ENCODE measurements around the gene SLC38A8. TPM values are rescaled to one million over a fixed set of nuclear protein-coding genes. Genes with fewer than 3 reads are reported as not detected.
A peak's percentile ranks its signal among the peaks of the same experiment; 100 is the strongest.

SLC38A8 gene
- total RNA-seq, 1 donor, result not detected

GRCh38 chr16:84075376-84075775 is 32.8 kb upstream of the SLC38A8 start:
- DNase-seq (ENCODE audit: insufficient read length, low spot score, missing footprints), result no peak
- no peak for TF ChIP-seq CTCF (IDR thresholded peaks at IDR 0.05; ENCODE audit: extremely low read depth, low read depth, low read length)
- H3K36me3 ChIP-seq (ENCODE audit: insufficient read depth, low read length), result peaks cover 52% of the 10 kb centered on the region
- no peak overlapping the region for H3K27ac ChIP-seq (ENCODE audit: low read depth, low read length)
- H3K27me3 ChIP-seq (ENCODE audit: insufficient read depth, low read length), result no peaks in the 10 kb centered on the region
- no peak overlapping the region for H3K4me3 ChIP-seq (ENCODE audit: insufficient read depth, low read length)
- H3K9me3 ChIP-seq (ENCODE audit: low read depth, low read length), result no peaks in the 10 kb centered on the region
- H3K4me1 ChIP-seq (ENCODE audit: insufficient read depth, low read length), result no peaks in the 10 kb centered on the region
- peaks cover 6% of the 10 kb centered on the region for H4K20me1 ChIP-seq (ENCODE audit: insufficient read depth, low read length)
- peaks cover 21% of the 10 kb centered on the region for H3K79me2 ChIP-seq (ENCODE audit: insufficient read depth, low read length)
- no peak overlapping the region for H3K4me2 ChIP-seq (ENCODE audit: insufficient read depth, low read length)
- no peak overlapping the region for H2AFZ ChIP-seq (ENCODE audit: low read length)

DNA sequence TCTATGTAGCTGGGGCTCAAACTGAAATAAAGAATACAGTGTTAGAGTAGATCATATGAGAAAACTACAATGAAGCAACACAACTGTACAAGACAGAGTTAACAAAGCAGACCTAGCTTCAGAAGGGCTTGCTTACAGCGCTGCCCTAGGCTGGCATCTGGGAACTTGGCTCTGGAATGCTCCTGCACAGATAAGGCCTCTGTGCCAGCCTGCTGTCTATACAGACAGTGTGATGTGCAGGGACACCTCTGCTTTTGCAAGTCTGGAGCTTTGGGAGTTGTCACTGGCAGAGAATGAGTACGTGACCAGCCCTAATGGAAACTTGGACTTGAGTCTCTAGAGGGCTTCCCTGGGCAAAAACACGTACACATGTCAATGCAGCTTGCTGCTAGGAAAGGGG is 32.1 kb upstream of the SLC38A8 start:
- Histone ChIP-seq H3K27me3 (ENCODE audit: insufficient read depth, low read length) (no peaks in the 10 kb centered on the region), H3K4me1 (ENCODE audit: insufficient read depth, low read length) (no peaks in the 10 kb centered on the region), H3K4me3 (ENCODE audit: insufficient read depth, low read length) (no peak overlapping the region), H4K20me1 (ENCODE audit: insufficient read depth, low read length) (peaks cover 6% of the 10 kb centered on the region), H3K27ac (ENCODE audit: low read depth, low read length) (no peak overlapping the region), H3K9me3 (ENCODE audit: low read depth, low read length) (no peaks in the 10 kb centered on the region), H2AFZ (ENCODE audit: low read length) (no peak overlapping the region), H3K36me3 (ENCODE audit: insufficient read depth, low read length) (peaks cover 57% of the 10 kb centered on the region), H3K4me2 (ENCODE audit: insufficient read depth, low read length) (no peak overlapping the region), H3K79me2 (ENCODE audit: insufficient read depth, low read length) (peaks cover 19% of the 10 kb centered on the region)
- TF ChIP-seq CTCF (IDR thresholded peaks at IDR 0.05; ENCODE audit: extremely low read depth, low read depth, low read length), result no peak
- no peak for DNase-seq (ENCODE audit: insufficient read length, low spot score, missing footprints)

DNA sequence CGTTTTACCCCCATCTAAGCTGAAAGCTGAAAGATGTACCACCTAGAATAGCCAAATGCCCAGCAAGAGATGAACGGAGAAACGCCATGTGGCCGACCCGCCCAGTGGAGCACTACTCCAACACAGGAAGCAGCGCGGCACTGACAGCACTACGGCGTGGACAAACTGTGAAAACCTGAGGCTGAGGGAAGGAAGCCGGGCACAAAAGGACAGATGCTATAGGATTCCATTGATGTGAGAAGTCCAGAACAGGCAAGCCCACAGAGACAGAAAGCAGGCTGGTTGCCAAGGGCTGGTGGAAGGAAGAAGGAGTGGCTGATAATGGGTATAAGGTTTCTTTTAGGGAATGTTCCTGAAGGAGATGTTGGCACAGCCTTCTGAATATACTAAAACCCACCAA is 29.4 kb upstream of the SLC38A8 start:
- Histone ChIP-seq H3K27ac (ENCODE audit: low read depth, low read length) (no peak overlapping the region), H3K4me3 (ENCODE audit: insufficient read depth, low read length) (no peak overlapping the region), H3K9me3 (ENCODE audit: low read depth, low read length) (no peaks in the 10 kb centered on the region), H3K79me2 (ENCODE audit: insufficient read depth, low read length) (no peaks in the 10 kb centered on the region), H3K27me3 (ENCODE audit: insufficient read depth, low read length) (no peaks in the 10 kb centered on the region), H2AFZ (ENCODE audit: low read length) (no peak overlapping the region), H3K36me3 (ENCODE audit: insufficient read depth, low read length) (peaks cover 69% of the 10 kb centered on the region), H3K4me2 (ENCODE audit: insufficient read depth, low read length) (no peak overlapping the region), H4K20me1 (ENCODE audit: insufficient read depth, low read length) (peaks cover 3% of the 10 kb centered on the region), H3K4me1 (ENCODE audit: insufficient read depth, low read length) (no peaks in the 10 kb centered on the region)
- DNase-seq (ENCODE audit: insufficient read length, low spot score, missing footprints), result peak; percentile 51
- TF ChIP-seq CTCF (IDR thresholded peaks at IDR 0.05; ENCODE audit: extremely low read depth, low read depth, low read length), result no peak

DNA sequence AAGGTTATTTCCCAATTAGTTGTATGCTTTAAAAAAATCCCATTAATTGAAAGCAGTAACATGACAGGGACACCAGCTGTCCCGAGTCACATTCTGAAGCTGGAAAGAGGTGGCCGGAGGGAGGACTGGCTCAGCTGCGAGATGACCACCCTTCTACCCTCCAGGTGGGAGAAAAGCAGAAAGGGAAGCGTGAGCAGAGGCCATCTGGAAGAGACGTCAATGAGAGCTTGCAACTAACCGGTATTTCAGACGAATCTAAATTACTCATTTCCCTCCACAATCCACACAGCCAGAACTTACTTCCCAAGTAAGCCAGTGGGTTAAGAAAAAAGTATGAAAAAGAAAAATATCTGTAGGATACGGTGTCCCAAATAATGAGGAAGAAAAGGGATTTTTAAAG is 28.5 kb upstream of the SLC38A8 start:
- no peaks in the 10 kb centered on the region for H3K4me1 ChIP-seq (ENCODE audit: insufficient read depth, low read length)
- H3K4me3 ChIP-seq (ENCODE audit: insufficient read depth, low read length), result no peak overlapping the region
- no peaks in the 10 kb centered on the region for H3K27me3 ChIP-seq (ENCODE audit: insufficient read depth, low read length)
- TF ChIP-seq CTCF (IDR thresholded peaks at IDR 0.05; ENCODE audit: extremely low read depth, low read depth, low read length), result no peak
- H3K4me2 ChIP-seq (ENCODE audit: insufficient read depth, low read length), result no peak overlapping the region
- no peak overlapping the region for H2AFZ ChIP-seq (ENCODE audit: low read length)
- H4K20me1 ChIP-seq (ENCODE audit: insufficient read depth, low read length), result peaks cover 3% of the 10 kb centered on the region
- H3K79me2 ChIP-seq (ENCODE audit: insufficient read depth, low read length), result no peaks in the 10 kb centered on the region
- H3K27ac ChIP-seq (ENCODE audit: low read depth, low read length), result no peak overlapping the region
- peak; percentile 39 for DNase-seq (ENCODE audit: insufficient read length, low spot score, missing footprints)
- H3K9me3 ChIP-seq (ENCODE audit: low read depth, low read length), result no peaks in the 10 kb centered on the region
- H3K36me3 ChIP-seq (ENCODE audit: insufficient read depth, low read length), result peaks cover 71% of the 10 kb centered on the region

Measured in osteoblast (primary cell).